ENCODE data around the gene TPSG1.

TPSG1 gene

GRCh38 chr16:1212616-1213194, 12.4 kb downstream of the TPSG1 start:
- DNase-seq (ENCODE audit: insufficient read length, low spot score) (no peak), FAIRE-seq (no peak)
- TF ChIP-seq, protein P1, sequence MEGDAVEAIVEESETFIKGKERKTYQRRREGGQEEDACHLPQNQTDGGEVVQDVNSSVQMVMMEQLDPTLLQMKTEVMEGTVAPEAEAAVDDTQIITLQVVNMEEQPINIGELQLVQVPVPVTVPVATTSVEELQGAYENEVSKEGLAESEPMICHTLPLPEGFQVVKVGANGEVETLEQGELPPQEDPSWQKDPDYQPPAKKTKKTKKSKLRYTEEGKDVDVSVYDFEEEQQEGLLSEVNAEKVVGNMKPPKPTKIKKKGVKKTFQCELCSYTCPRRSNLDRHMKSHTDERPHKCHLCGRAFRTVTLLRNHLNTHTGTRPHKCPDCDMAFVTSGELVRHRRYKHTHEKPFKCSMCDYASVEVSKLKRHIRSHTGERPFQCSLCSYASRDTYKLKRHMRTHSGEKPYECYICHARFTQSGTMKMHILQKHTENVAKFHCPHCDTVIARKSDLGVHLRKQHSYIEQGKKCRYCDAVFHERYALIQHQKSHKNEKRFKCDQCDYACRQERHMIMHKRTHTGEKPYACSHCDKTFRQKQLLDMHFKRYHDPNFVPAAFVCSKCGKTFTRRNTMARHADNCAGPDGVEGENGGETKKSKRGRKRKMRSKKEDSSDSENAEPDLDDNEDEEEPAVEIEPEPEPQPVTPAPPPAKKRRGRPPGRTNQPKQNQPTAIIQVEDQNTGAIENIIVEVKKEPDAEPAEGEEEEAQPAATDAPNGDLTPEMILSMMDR (IDR thresholded peaks at IDR 0.05; ENCODE audit: insufficient read depth, missing control alignments), result no peak

DNA sequence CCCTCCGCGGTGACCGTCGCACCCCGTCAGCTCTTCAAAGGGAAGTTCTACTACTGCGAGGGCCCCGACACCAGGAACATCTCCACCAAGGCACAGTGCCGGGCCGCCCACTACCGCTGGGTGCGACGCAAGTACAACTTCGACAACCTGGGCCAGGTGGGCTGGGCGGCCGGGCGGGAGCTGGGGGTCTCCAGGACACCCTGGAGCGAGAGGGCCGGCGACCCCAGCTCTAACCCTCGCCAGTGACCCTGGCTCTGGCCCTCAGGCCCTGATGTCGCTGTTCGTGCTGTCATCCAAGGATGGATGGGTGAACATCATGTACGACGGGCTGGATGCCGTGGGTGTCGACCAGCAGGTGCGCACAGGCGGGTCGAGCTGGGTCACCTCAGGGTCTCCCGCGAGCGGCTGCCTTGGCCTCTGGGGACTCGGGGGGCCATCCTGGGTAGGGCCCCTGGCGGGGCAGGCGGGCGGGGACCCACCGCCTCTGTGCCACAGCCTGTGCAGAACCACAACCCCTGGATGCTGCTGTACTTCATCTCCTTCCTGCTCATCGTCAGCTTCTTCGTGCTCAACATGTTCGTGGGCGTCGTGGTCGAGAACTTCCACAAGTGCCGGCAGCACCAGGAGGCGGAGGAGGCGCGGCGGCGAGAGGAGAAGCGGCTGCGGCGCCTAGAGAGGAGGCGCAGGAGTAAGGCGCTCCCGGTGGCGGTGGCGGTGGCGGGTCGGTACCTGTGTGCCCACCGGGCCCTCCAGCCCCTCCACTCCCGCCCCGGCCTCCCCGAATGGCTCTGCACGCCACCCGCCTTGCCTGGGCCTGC, 13.4 kb downstream of the TPSG1 start:
- TF ChIP-seq, protein P1 (IDR thresholded peaks at IDR 0.05; ENCODE audit: insufficient read depth, missing control alignments), result no peak
- no peak for FAIRE-seq
- DNase-seq (ENCODE audit: insufficient read length, low spot score), result no peak

DNA sequence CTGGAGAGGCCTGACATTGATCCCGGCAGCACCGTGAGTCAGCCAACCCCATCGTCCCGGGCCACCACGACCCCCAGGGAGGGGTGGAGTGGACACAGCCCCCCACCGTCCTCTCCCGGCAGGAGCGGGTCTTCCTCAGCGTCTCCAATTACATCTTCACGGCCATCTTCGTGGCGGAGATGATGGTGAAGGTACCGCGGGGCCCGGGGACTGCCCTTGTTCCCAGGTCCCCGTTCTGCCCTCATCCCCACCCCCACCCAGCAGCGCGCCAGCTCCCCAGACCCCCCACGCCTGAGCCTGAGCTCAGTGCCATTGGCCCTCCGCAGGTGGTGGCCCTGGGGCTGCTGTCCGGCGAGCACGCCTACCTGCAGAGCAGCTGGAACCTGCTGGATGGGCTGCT, 14.6 kb downstream of the TPSG1 start:
- DNase-seq (ENCODE audit: insufficient read length, low spot score) (no peak), FAIRE-seq (no peak)
- TF ChIP-seq, protein P1 (IDR thresholded peaks at IDR 0.05; ENCODE audit: insufficient read depth, missing control alignments), result no peak

GRCh38 chr16:1209081-1209480, 16.0 kb downstream of the TPSG1 start:
- TF ChIP-seq, protein P1 (IDR thresholded peaks at IDR 0.05; ENCODE audit: insufficient read depth, missing control alignments), result no peak
- no peak for FAIRE-seq
- no peak for DNase-seq (ENCODE audit: insufficient read length, low spot score)

- DNase-seq (ENCODE audit: insufficient read length, low spot score) (no peak), FAIRE-seq (no peak)
- TF ChIP-seq, protein P1 (IDR thresholded peaks at IDR 0.05; ENCODE audit: insufficient read depth, missing control alignments), result no peak
These were observed 16.7 kb downstream of the TPSG1 start for GRCh38 chr16:1208239-1208830.

GRCh38 chr16:1206786-1207185, 18.3 kb downstream of the TPSG1 start:
- FAIRE-seq, result no peak
- TF ChIP-seq, protein P1 (IDR thresholded peaks at IDR 0.05; ENCODE audit: insufficient read depth, missing control alignments), result no peak
- DNase-seq (ENCODE audit: insufficient read length, low spot score), result no peak

GRCh38 chr16:1206326-1206725, 18.7 kb downstream of the TPSG1 start:
- DNase-seq (ENCODE audit: insufficient read length, low spot score) (no peak), FAIRE-seq (no peak)
- TF ChIP-seq, protein P1 (IDR thresholded peaks at IDR 0.05; ENCODE audit: insufficient read depth, missing control alignments), result no peak

Data from D721Med (cell line).